Hematopoietic multipotent progenitor cell (in vitro differentiated cells): ENCODE data around the gene TK1. TPM values are rescaled to one million over a fixed set of nuclear protein-coding genes. Genes with fewer than 3 reads are reported as not detected.
"Not testable (repeated sequence)": the region's sequence is repeated elsewhere in the genome, so short reads cannot be mapped to it uniquely, and the experiment has no call there.

Experiments used
- DNase-seq, 3 donors: peaks; one replicate each; pipeline ENCODE4 v3.0.0-alpha.2; 2011 to 2015; ENCODE audit warnings: low read depth in 2 of 3, low spot score in 2 of 3
- total RNA-seq: library from RNA; depleted of rRNA; stranded (reverse); fragments of >200 nt; gene quantifications from one replicate; pipeline ENCODE4 v1.2.3, GENCODE V29; 2012

TK1 gene
- 38.5 TPM for total RNA-seq

- DNase-seq = peak; percentile 48 to 96 (median 93)
Measured at GRCh38 chr17:78186692-78187595, at the start of gene TK1, which contains the start of gene AFMID. Gene TK1, minus strand, starts transcription at chr17:78187052. Its CDS starts 58 bp downstream, at chr17:78186994. Gene AFMID, plus strand, starts transcription at chr17:78187362. Its CDS starts 9 bp downstream, at chr17:78187371.

DNA sequence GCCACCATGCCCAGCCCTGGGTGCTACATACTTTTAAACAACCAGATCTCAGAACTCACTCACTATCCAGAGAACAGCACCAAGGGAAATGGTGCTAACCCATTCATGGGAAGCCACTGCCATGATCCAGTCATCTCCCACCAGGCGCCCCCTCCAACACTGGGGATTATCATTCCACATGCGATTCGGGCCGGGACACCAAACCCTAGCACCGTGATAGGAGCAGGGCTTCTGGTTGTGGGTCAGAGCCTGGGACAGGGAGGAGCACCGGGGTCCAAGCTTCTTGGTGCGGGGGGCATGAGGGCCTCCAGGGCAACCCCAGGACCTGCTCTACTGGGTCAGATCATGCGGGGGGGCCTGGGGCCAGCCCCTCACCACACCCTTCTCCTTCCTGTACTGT, 49.0 kb upstream of the TK1 start:
- DNase-seq = no peak

DNA sequence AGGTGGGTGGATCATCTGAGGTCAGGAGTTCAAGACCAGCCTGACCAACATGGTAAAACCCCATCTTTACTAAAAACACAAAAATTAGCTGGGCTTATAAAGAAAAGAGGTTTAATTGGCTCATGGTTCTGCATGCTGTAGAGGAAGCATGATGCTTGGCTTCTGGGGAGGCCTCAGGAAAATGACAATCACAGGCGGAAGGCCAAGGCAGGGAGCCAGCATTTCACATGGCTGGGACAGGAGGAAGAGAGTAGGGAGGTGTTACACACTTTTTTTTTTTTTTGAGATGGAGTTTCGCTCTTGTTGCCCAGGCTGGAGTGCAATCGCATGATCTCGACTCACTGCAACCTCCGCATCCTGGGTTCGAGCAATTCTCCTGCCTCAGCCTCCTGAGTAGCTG, 48.2 kb upstream of the TK1 start:
- DNase-seq = not testable (repeated sequence)

DNA sequence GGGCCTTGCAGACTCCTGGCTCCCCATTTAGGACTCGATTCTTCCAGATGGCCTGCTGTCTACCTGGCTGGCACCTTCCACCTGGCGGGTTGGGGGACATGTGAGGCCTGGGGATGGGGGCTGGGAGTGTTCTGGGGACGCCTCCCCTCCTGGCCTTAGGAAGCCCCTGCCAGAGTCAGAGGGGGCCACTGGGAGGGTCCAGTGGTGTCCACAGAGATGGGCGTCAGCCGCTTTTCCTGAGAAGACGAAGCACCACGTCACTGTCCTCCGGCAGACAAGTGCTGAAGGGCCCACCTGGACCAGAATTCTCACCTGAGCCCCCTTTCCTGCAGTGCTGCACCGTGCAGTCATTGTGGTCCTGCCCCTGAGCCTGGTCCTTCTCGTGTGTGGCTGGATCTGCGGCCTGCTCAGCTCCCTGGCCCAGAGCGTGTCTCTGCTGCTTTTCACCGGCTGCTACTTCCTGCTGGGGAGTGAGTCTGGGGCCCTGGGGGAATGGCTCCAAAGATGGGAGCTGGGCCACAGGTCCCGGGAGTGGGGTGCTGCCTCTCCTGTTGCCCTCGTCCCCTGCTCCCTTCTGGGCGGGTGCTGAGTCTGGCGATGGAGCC, 47.5 kb upstream of the TK1 start:
- no peak for DNase-seq

GRCh38 chr17:78233678-78234077, 46.8 kb upstream of the TK1 start:
- DNase-seq = no peak

- DNase-seq = no peak
Measured at GRCh38 chr17:78232859-78233173, 46.0 kb upstream of the TK1 start.

- DNase-seq = peak in 1 of 3 donors; percentile 37
Measured at GRCh38 chr17:78231991-78232858, 45.4 kb upstream of the TK1 start.

- DNase-seq = no peak
Measured at GRCh38 chr17:78230996-78231935, 44.4 kb upstream of the TK1 start, which contains the start of gene TMEM235. Gene TMEM235, plus strand, starts transcription at chr17:78231631. Its CDS starts 393 bp downstream, at chr17:78232024.

DNA sequence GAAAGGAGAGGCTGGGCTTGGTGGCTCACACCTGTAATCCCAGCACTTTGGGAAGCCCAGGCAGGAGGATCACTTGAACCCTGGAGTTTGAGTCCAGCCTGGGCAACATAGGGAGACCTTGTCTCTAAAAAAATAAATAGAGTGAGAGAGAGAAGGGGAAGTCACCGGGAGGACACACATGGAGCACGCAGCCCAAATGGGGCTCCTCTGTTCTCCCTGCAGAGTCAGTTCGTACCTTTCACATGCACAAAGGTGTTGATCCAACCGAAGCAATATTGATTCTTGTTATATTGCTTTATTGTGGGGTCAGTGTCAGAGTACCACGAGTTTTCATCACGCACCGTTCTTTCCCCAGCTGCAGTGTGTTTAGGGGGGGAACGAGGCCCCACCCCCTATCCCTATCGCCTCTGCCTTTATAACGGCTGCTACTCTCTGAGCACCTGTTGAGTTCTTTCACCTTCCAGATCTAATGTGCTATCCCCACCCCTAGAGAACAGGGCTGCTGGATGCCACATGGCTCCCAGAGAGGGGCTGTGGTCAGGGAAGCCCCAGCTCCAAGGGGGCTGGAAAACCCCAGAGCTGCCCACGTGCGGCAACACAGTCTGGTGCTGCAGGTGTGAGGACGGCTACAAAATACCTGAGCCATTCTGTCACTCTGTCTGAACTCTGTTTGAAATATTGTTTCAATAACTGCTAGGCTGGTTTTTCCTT, 43.6 kb upstream of the TK1 start:
- no peak for DNase-seq

- no peak for DNase-seq
Measured at GRCh38 chr17:78228176-78228575, 41.3 kb upstream of the TK1 start.

- peak in 2 of 3 donors; percentile 73 to 79 for DNase-seq
Measured at GRCh38 chr17:78227455-78227916, 40.6 kb upstream of the TK1 start.

DNA sequence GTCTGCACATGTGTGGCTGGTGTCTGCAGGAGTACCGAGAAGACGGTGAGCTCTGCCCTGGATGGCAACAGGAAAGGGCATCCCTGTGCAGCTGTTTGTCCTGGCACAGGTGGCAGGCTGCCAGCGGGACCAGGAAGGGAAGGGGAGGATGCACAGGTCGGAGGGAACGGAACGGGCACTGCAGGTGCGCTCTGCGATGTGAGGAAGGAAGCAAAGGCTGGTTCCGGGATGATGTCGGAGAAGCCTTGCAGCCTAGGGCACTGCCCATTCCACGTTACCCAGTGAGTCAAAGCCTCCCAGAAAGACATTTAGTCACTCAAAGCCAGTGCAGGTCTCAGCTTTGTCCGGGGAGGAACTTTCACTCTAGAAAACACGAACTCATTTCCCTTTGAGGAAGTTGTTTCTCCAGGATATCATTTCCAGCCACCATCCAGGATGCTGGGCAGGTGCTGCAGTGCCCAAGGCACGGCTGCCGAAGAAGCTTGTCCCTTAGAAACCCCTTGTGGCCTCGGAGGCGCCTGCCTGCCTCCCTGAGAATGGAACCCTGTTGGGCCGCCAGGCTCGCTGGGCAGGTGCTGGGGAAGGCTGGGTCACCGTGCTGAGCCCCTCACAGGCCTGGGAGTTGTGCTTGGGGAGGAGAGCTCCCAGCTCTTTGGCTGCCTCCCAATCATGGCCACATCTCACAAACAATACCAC, 40.1 kb upstream of the TK1 start:
- DNase-seq = peak in 2 of 3 donors; percentile 49 to 55

DNA sequence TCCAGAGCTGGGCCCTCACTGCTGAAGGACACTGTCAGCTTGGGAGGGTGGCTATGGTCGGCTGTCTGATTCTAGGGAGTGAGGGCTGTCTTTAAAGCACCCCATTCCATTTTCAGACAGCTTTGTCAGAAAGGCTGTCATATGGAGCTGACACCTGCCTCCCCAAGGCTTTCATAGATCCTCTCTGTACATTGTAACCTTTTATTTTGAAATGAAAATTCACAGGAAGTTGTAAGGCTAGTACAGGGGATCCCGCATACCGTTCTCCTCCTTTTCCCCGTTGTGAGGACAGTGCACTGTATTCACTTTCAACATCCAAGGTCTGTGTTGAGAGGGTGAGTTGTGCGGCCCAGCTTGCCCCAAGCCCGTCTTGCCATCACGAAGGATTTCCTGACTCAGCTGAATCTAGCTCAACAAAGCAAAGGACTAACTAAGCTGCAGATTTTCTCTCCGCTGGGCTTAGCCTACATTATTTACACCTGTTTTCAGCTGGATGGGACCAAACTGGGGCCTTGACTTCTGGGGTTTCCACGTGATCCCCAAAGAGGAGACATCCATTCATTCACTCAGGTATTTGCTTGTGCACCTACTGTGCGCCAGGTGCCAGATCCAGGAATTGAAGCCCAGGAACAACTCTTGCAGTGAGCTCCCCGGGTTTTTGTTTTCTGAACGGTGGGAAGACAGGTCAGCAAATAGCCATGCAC, 39.4 kb upstream of the TK1 start:
- no peak for DNase-seq

- DNase-seq = no peak
Measured at GRCh38 chr17:78225088-78225865, 38.4 kb upstream of the TK1 start.

DNA sequence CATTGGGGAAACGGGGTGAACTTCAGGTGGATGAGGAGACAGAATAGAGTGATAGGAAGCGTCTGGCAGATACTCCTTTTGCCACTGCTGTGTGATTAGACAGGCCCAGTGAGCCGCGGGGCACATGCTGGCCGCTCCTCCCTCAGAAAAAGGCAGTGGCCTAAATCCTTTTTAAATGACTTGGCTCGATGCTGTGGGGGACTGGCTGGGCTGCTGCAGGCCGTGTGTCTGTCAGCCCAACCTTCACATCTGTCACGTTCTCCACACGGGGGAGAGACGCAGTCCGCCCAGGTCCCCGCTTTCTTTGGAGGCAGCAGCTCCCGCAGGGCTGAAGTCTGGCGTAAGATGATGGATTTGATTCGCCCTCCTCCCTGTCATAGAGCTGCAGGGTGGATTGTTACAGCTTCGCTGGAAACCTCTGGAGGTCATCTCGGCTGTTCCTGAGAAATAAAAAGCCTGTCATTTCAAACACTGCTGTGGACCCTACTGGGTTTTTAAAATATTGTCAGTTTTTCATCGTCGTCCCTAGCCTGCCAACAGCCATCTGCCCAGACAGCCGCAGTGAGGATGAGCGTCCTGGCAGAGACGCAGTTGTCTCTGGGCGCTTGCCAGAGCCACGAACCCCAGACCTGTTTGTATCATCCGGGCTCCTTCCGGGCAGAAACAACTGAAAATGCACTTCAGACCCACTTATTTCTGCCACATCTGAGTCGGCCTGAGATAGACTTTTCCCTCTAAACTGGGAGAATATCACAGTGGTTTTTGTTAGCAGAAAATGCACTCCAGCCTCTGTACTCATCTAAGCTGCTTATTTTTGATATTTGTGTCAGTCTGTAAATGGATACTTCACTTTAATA, 37.6 kb upstream of the TK1 start:
- DNase-seq = no peak

DNA sequence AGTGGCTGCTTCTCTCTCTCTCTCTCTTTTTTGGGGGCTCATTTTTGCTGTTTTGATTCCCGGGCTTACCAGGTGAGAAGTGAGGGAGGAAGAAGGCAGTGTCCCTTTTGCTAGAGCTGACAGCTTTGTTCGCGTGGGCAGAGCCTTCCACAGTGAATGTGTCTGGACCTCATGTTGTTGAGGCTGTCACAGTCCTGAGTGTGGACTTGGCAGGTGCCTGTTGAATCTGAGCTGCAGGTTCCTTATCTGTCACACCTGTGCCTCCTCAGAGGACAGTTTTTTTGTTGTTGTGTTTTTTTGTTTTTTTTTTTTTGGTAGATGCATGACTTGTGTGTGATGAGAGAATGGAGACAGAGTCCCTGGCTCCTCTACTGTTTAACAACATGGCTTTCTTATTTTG, 36.9 kb upstream of the TK1 start:
- DNase-seq = no peak
